Naive thymus-derived CD8-positive, alpha-beta T cell (primary cell): ENCODE data around the gene RAP2A. TPM values are rescaled to one million over a fixed set of nuclear protein-coding genes. Genes with fewer than 3 reads are reported as not detected.

Experiments
- ATAC-seq, 2 donors: fragments of 150-1000 bp; cut with Tn5 transposase in 1 of 2; sonication (Bioruptor Pico), chemical (Tn5 transposase) in 1 of 2; 1 replicate in 1 of 2; 2 replicates in 1 of 2; pipeline ENCODE4 v1.10.0; 2021; ENCODE audit warnings: mild to moderate bottlenecking in 2 of 2, moderate library complexity in 2 of 2
- POLR2A ChIA-PET: fragments of 350-600 bp; sonication (Branson Sonifier 250); formaldehyde crosslinking; loops from one replicate; lab custom pipeline; 2021; ENCODE audit warnings: antibody characterized with exemption; lab: Charles Lee
- DNase-seq, 10 donors: peaks; one replicate each; pipeline versions ENCODE4 v3.0.0 to v3.0.0-alpha.2; 2020 to 2022
- H3K27ac Mint-ChIP-seq, 10 donors: one replicate each; pipeline ENCODE4 v1.8.0; 2020 to 2022; ENCODE audit warnings: mild to moderate bottlenecking in 10 of 10, mixed read lengths in 10 of 10, moderate library complexity in 4 of 10, inconsistent platforms in 1 of 10
- H3K27me3 Mint-ChIP-seq, 5 donors: one replicate each; pipeline ENCODE4 v1.8.0; 2021 to 2022; ENCODE audit warnings: mixed read lengths in 5 of 5
- H3K36me3 Mint-ChIP-seq, 3 donors: one replicate each; pipeline ENCODE4 v1.8.0; 2020 to 2022; ENCODE audit warnings: mixed read lengths in 3 of 3, mild to moderate bottlenecking in 2 of 3, inconsistent platforms in 1 of 3
- H3K4me1 Mint-ChIP-seq, 4 donors: one replicate each; pipeline ENCODE4 v1.8.0; 2021 to 2022; ENCODE audit warnings: mixed read lengths in 4 of 4
- H3K4me3 Mint-ChIP-seq, 10 donors: one replicate each; pipeline ENCODE4 v1.8.0; 2020 to 2022; ENCODE audit warnings: mild to moderate bottlenecking in 10 of 10, mixed read lengths in 10 of 10, moderate library complexity in 6 of 10, inconsistent platforms in 1 of 10
- H3K9me3 Mint-ChIP-seq, 9 donors: one replicate each; pipeline ENCODE4 v1.8.0; 2020 to 2022; ENCODE audit warnings: mixed read lengths in 9 of 9, mild to moderate bottlenecking in 3 of 9, inconsistent platforms in 1 of 9, moderate library complexity in 1 of 9
- polyA plus RNA-seq, 3 donors: library from polyadenylated mRNA; unstranded; fragments of 300-500 nt; fragmentation: Illumina TruSeq; gene quantifications; one replicate each; pipeline ENCODE4 v1.2.3, GENCODE V29; 2021
- total RNA-seq, 8 experiments: library from RNA in 2 of 8; stranded (reverse) in 2 of 8; gene quantifications; one replicate each; pipeline ENCODE4 v1.2.3 and lab custom pipeline; 2021 to 2026

RAP2A gene
- total and polyA plus RNA-seq, 5 experiments from 2014 or later, result 1.8 to 19.2 (median 3.5) TPM

- Mint-ChIP-seq H3K27ac (no peak overlapping the region), H3K9me3 (peaks cover 0 to 5% (median under 1%) of the 10 kb centered on the region in 9 donors), H3K4me3 (no peak overlapping the region), H3K36me3 (no peaks in the 10 kb centered on the region), H3K4me1 (no peaks in the 10 kb centered on the region), H3K27me3 (no peaks in the 10 kb centered on the region)
- POLR2A ChIA-PET, result no interaction called here
- no peak for DNase-seq
- no peak for ATAC-seq
These were observed 51.4 kb downstream of the RAP2A start for GRCh38 chr13:97485320-97485719.

GRCh38 chr13:97490702-97491307 is 56.8 kb downstream of the RAP2A start:
- Mint-ChIP-seq H3K4me1 (no peaks in the 10 kb centered on the region), H3K27ac (no peak overlapping the region), H3K27me3 (peaks cover 0 to 6% (median 0%) of the 10 kb centered on the region in 5 donors), H3K4me3 (no peak overlapping the region), H3K36me3 (peaks cover 0 to 11% (median 7%) of the 10 kb centered on the region in 3 donors), H3K9me3 (peaks cover 5 to 22% (median 9%) of the 10 kb centered on the region in 9 donors)
- ATAC-seq (no peak), DNase-seq (no peak)
- POLR2A ChIA-PET, result no interaction called here

GRCh38 chr13:97491452-97491851 is 57.5 kb downstream of the RAP2A start:
- DNase-seq, result no peak
- peaks cover 0 to 6% (median 0%) of the 10 kb centered on the region in 5 donors for H3K27me3 Mint-ChIP-seq
- H3K9me3 Mint-ChIP-seq, result peaks cover 5 to 22% (median 9%) of the 10 kb centered on the region in 9 donors
- POLR2A ChIA-PET, result no interaction called here
- H3K36me3 Mint-ChIP-seq, result peaks cover 0 to 11% (median 7%) of the 10 kb centered on the region in 3 donors
- ATAC-seq, result no peak
- H3K4me1 Mint-ChIP-seq, result no peaks in the 10 kb centered on the region
- no peak overlapping the region for H3K4me3 Mint-ChIP-seq
- H3K27ac Mint-ChIP-seq, result no peak overlapping the region

GRCh38 chr13:97492257-97492656 is 58.3 kb downstream of the RAP2A start:
- no peaks in the 10 kb centered on the region for H3K4me1 Mint-ChIP-seq
- H3K27ac Mint-ChIP-seq, result no peak overlapping the region
- peaks cover 0 to 6% (median 0%) of the 10 kb centered on the region in 5 donors for H3K27me3 Mint-ChIP-seq
- peaks cover 5 to 22% (median 9%) of the 10 kb centered on the region in 9 donors for H3K9me3 Mint-ChIP-seq
- peaks cover 0 to 11% (median 7%) of the 10 kb centered on the region in 3 donors for H3K36me3 Mint-ChIP-seq
- ATAC-seq, result no peak
- no peak overlapping the region for H3K4me3 Mint-ChIP-seq
- POLR2A ChIA-PET, result no interaction called here
- no peak for DNase-seq

GRCh38 chr13:97492684-97493371 is 58.9 kb downstream of the RAP2A start:
- Mint-ChIP-seq H3K4me1 (no peaks in the 10 kb centered on the region), H3K27me3 (peaks cover 0 to 6% (median 0%) of the 10 kb centered on the region in 5 donors), H3K27ac (no peak overlapping the region), H3K9me3 (peaks cover 5 to 22% (median 9%) of the 10 kb centered on the region in 9 donors), H3K36me3 (peaks cover 0 to 11% (median 7%) of the 10 kb centered on the region in 3 donors), H3K4me3 (no peak overlapping the region)
- POLR2A ChIA-PET, result no interaction called here
- DNase-seq (no peak), ATAC-seq (no peak)

GRCh38 chr13:97493456-97493855 is 59.5 kb downstream of the RAP2A start:
- Mint-ChIP-seq H3K4me3 (no peak overlapping the region), H3K27me3 (peaks cover 0 to 10% (median 0%) of the 10 kb centered on the region in 5 donors), H3K9me3 (peaks cover 5 to 22% (median 9%) of the 10 kb centered on the region in 9 donors), H3K4me1 (no peaks in the 10 kb centered on the region), H3K36me3 (peaks cover 0 to 11% (median 7%) of the 10 kb centered on the region in 3 donors), H3K27ac (no peak overlapping the region)
- ATAC-seq (no peak), DNase-seq (no peak)
- POLR2A ChIA-PET, result no interaction called here

- ATAC-seq, result no peak
- POLR2A ChIA-PET, result no interaction called here
- Mint-ChIP-seq H3K27ac (no peak overlapping the region), H3K36me3 (peaks cover 0 to 11% (median 6%) of the 10 kb centered on the region in 3 donors), H3K9me3 (peaks cover 5 to 15% (median 7%) of the 10 kb centered on the region in 9 donors), H3K4me1 (no peaks in the 10 kb centered on the region), H3K4me3 (no peak overlapping the region), H3K27me3 (peaks cover 0 to 10% (median 2%) of the 10 kb centered on the region in 5 donors)
- no peak for DNase-seq
These were observed 61.7 kb downstream of the RAP2A start for GRCh38 chr13:97495678-97496077.

- peaks cover 0 to 2% (median 0%) of the 10 kb centered on the region in 3 donors for H3K36me3 Mint-ChIP-seq
- peaks cover 0 to 6% (median 0%) of the 10 kb centered on the region in 9 donors for H3K9me3 Mint-ChIP-seq
- POLR2A ChIA-PET, result no interaction called here
- peaks cover 0 to 10% (median 2%) of the 10 kb centered on the region in 5 donors for H3K27me3 Mint-ChIP-seq
- no peak overlapping the region for H3K4me3 Mint-ChIP-seq
- ATAC-seq (no peak), DNase-seq (no peak)
- H3K4me1 Mint-ChIP-seq, result no peaks in the 10 kb centered on the region
- H3K27ac Mint-ChIP-seq, result no peak overlapping the region
These were observed 62.5 kb downstream of the RAP2A start for GRCh38 chr13:97496511-97496910.

GRCh38 chr13:97497400-97497799 is 63.4 kb downstream of the RAP2A start:
- Mint-ChIP-seq H3K27me3 (peaks cover 0 to 11% (median 2%) of the 10 kb centered on the region in 5 donors), H3K4me1 (no peaks in the 10 kb centered on the region), H3K36me3 (no peaks in the 10 kb centered on the region), H3K27ac (no peak overlapping the region), H3K4me3 (no peak overlapping the region), H3K9me3 (no peaks in the 10 kb centered on the region)
- DNase-seq (no peak), ATAC-seq (no peak)
- POLR2A ChIA-PET, result no interaction called here

GRCh38 chr13:97498419-97498818 is 64.5 kb downstream of the RAP2A start:
- POLR2A ChIA-PET, result no interaction called here
- DNase-seq, result no peak
- no peak overlapping the region for H3K27ac Mint-ChIP-seq
- no peaks in the 10 kb centered on the region for H3K9me3 Mint-ChIP-seq
- no peak overlapping the region for H3K4me3 Mint-ChIP-seq
- ATAC-seq, result no peak
- H3K27me3 Mint-ChIP-seq, result peaks cover 1 to 16% (median 8%) of the 10 kb centered on the region in 5 donors
- peaks cover 0 to 2% (median 0%) of the 10 kb centered on the region in 4 donors for H3K4me1 Mint-ChIP-seq
- no peaks in the 10 kb centered on the region for H3K36me3 Mint-ChIP-seq

GRCh38 chr13:97499181-97499580 is 65.2 kb downstream of the RAP2A start:
- H3K27me3 Mint-ChIP-seq, result peaks cover 1 to 16% (median 7%) of the 10 kb centered on the region in 5 donors
- DNase-seq, result no peak
- POLR2A ChIA-PET, result no interaction called here
- no peak overlapping the region for H3K27ac Mint-ChIP-seq
- H3K4me3 Mint-ChIP-seq, result no peak overlapping the region
- peaks cover 0 to 4% (median 0%) of the 10 kb centered on the region in 4 donors for H3K4me1 Mint-ChIP-seq
- ATAC-seq, result no peak
- H3K36me3 Mint-ChIP-seq, result no peaks in the 10 kb centered on the region
- H3K9me3 Mint-ChIP-seq, result no peaks in the 10 kb centered on the region

GRCh38 chr13:97502181-97502580 is 68.2 kb downstream of the RAP2A start:
- POLR2A ChIA-PET, result no interaction called here
- H3K4me3 Mint-ChIP-seq, result no peak overlapping the region
- H3K9me3 Mint-ChIP-seq, result no peaks in the 10 kb centered on the region
- H3K27me3 Mint-ChIP-seq, result peaks cover 1 to 16% (median 6%) of the 10 kb centered on the region in 5 donors
- no peak for ATAC-seq
- H3K27ac Mint-ChIP-seq, result no peak overlapping the region
- H3K4me1 Mint-ChIP-seq, result peaks cover 0 to 8% (median 0%) of the 10 kb centered on the region in 4 donors
- DNase-seq, result no peak
- H3K36me3 Mint-ChIP-seq, result no peaks in the 10 kb centered on the region

- no peaks in the 10 kb centered on the region for H3K9me3 Mint-ChIP-seq
- H3K27ac Mint-ChIP-seq, result no peak overlapping the region
- H3K36me3 Mint-ChIP-seq, result no peaks in the 10 kb centered on the region
- ATAC-seq (no peak), DNase-seq (no peak)
- peaks cover 3 to 13% (median 6%) of the 10 kb centered on the region in 5 donors for H3K27me3 Mint-ChIP-seq
- peaks cover 0 to 8% (median 0%) of the 10 kb centered on the region in 4 donors for H3K4me1 Mint-ChIP-seq
- no peak overlapping the region for H3K4me3 Mint-ChIP-seq
- POLR2A ChIA-PET, result no interaction called here
These were observed 68.7 kb downstream of the RAP2A start for GRCh38 chr13:97502706-97503105.
